ENCODE results near the gene KDM3A. TPM values are rescaled to one million over a fixed set of nuclear protein-coding genes. Genes with fewer than 3 reads are reported as not detected.

The KDM3A gene
- total and polyA plus RNA-seq, 2 experiments from 2014 or later, result 8.9 to 21.8 TPM

DNA sequence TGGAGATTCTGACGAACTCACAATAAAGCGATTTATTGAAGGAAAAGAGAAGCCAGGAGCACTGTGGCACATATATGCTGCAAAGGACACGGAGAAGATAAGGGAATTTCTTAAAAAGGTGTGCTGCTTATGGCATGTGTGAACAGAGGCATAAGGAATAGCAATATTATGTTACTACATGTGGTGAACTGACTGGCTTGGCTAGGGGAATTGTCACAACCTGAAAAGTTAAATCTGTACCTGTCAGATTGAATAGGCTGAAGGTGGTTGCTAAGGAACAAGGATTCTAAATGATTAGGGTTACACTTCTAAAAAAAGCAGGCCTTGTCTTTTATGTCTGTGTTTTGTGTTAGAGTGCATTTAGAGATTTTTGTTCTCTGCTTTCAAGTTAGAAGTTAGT, 48.4 kb downstream of the KDM3A start:
- no peaks in the 10 kb centered on the region for H3K4me1 Mint-ChIP-seq

More for the DNA sequence above, 48.4 kb downstream of the KDM3A start:
- no peaks in the 10 kb centered on the region for H3F3A ChIP-seq (replicated peaks; ENCODE audit: low read depth)
- no peaks in the 10 kb centered on the region for H3K79me2 ChIP-seq (replicated peaks; ENCODE audit: insufficient read depth)
- H3K4me3 ChIP-seq, result no peak overlapping the region
- peaks cover 15% of the 10 kb centered on the region; the same call in 1 of the 2 replicates for H3K36me3 ChIP-seq (ENCODE audit: insufficient read depth)
- no peaks in the 10 kb centered on the region for H4K20me1 ChIP-seq (replicated peaks; ENCODE audit: insufficient read depth)
- TF ChIP-seq ETS1 (IDR thresholded peaks at IDR 0.05) (no peak), ZNF331 (CRISPR knock-in tag; IDR thresholded peaks at IDR 0.05; ENCODE audit: low read depth) (no peak), NANOG (IDR thresholded peaks at IDR 0.05; ENCODE audit: borderline replicate concordance) (no peak), REST (IDR thresholded peaks at IDR 0.05; ENCODE audit: unreplicated experiment) (no peak), ZNF462 (CRISPR knock-in tag; IDR thresholded peaks at IDR 0.05) (no peak), EZH2 (IDR thresholded peaks at IDR 0.05; ENCODE audit: low read depth, unreplicated experiment) (no peak), JUNB (IDR thresholded peaks at IDR 0.05; ENCODE audit: unreplicated experiment) (no peak), ZNF114 (CRISPR knock-in tag; IDR thresholded peaks at IDR 0.05) (no peak), POLR2AphosphoS5 (IDR thresholded peaks at IDR 0.05; ENCODE audit: low read depth) (no peak), EZH2phosphoT487 (IDR thresholded peaks at IDR 0.05; ENCODE audit: unreplicated experiment) (no peak), CTCF (conservative IDR thresholded peaks at IDR 0.05; ENCODE audit: low read depth in 2 of 2) (no peak), STAT1 (IDR thresholded peaks at IDR 0.05; ENCODE audit: unreplicated experiment) (no peak), CREB1 (CRISPR knock-in tag; IDR thresholded peaks at IDR 0.05; ENCODE audit: low read depth) (no peak)
- no peak overlapping the region for H3K27ac ChIP-seq (ENCODE audit: low read depth)
- H3K4me2 ChIP-seq, result no peak overlapping the region
- peaks cover 66% of the 10 kb centered on the region for H3K36me3 Mint-ChIP-seq (ENCODE audit: low read depth)
- H3K27ac Mint-ChIP-seq, result no peak overlapping the region
- H3K9me3 Mint-ChIP-seq, result no peaks in the 10 kb centered on the region
- no peak for ATAC-seq
- no peaks in the 10 kb centered on the region for H3K4me1 ChIP-seq (ENCODE audit: insufficient read depth)
- H3K27me3 ChIP-seq (ENCODE audit: insufficient read depth), result no peaks in the 10 kb centered on the region
- DNase-seq (ENCODE audit: low spot score), result no peak
- no peak overlapping the region for H3K4me3 Mint-ChIP-seq
- H3K9me2 ChIP-seq (ENCODE audit: insufficient read depth), result no peaks in the 10 kb centered on the region
- H3K27me3 Mint-ChIP-seq (ENCODE audit: insufficient read depth, low read depth, poor library complexity), result no peaks in the 10 kb centered on the region
- no peak overlapping the region for H2AFZ ChIP-seq
